Adrenal gland (tissue), 12 donors: ENCODE results near the gene RNPEP. TPM values are rescaled to one million over a fixed set of nuclear protein-coding genes. Genes with fewer than 3 reads are reported as not detected.
"Not testable (repeated sequence)": the region's sequence is repeated elsewhere in the genome, so short reads cannot be mapped to it uniquely, and the experiment has no call there.

Source experiments
- DNase-seq, 7 donors: peaks; one replicate each; pipeline ENCODE4 v3.0.0-alpha.2; 2019 to 2020
- H3K27ac ChIP-seq, 5 donors: fragments of 200-600 bp; sonication (generic) in 4 of 5; 1 replicate in 3 of 5; 2 replicates in 2 of 5; pipeline versions ENCODE4 v1.5.1 to v1.8.0; 2016 to 2020; ENCODE audit warnings: mild to moderate bottlenecking in 1 of 5
- H3K27me3 ChIP-seq: fragments of 200-600 bp; 2 replicates; pipeline ENCODE4 v1.8.0; 2021
- H3K36me3 ChIP-seq, 2 donors: fragments of 200-600 bp; replicated peaks in 1 of 2; 1 replicate in 1 of 2; 2 replicates in 1 of 2; pipeline versions ENCODE4 v1.5.1 to v1.8.0; 2018 to 2022
- H3K4me1 ChIP-seq, 2 donors: fragments of 200-600 bp; replicated peaks in 1 of 2; 1 replicate in 1 of 2; 2 replicates in 1 of 2; pipeline versions ENCODE4 v1.5.1 to v1.8.0; 2018 to 2021
- H3K4me3 ChIP-seq, 4 donors: fragments of 200-600 bp; sonication (generic) in 3 of 4; one replicate each; pipeline ENCODE4 v1.5.1; 2016 to 2018
- H3K9me3 ChIP-seq, 3 donors: fragments of 200-600 bp; sonication (generic) in 1 of 3; replicated peaks in 1 of 3; 1 replicate in 2 of 3; 2 replicates in 1 of 3; pipeline versions ENCODE4 v1.5.1 to v1.8.0; 2016 to 2021
- CTCF ChIP-seq, 6 experiments: fragments of 450-650 bp in 4 of 6; fragments of 200-600 bp in 2 of 6; sonication (generic) in 1 of 6; IDR thresholded peaks; 1 replicate in 5 of 6; 2 replicates in 1 of 6; pipeline versions ENCODE4 v1.5.1 to v1.8.0; 2016 to 2021; ENCODE audit warnings: antibody characterized with exemption in 6 of 6, mild to moderate bottlenecking in 2 of 6, moderate library complexity in 1 of 6
- POLR2A ChIP-seq, 2 donors: fragments of 450-650 bp; IDR thresholded peaks; one replicate each; pipeline ENCODE4 v1.6.1; 2017; ENCODE audit warnings: antibody characterized with exemption in 2 of 2, mild to moderate bottlenecking in 2 of 2, moderate library complexity in 1 of 2
- WGBS, 4 donors: extraction: QIAGEN DNeasy Blood & Tissue Kit in 2 of 4; methylation state at CpG; one replicate each; pipeline versions ENCODE4 v1.1.5 to v1.1.7; 2013 to 2017; 5-methylcytosine and 5-hydroxymethylcytosine counted together
- intact Hi-C, 2 donors: fragments of 100-400 bp; cut with DNase I; formaldehyde crosslinking; loops; one replicate each; pipeline versions ENCODE4 v1.14.1 to v1.15.0; 2022 to 2023
- polyA plus RNA-seq, 3 donors: library from polyadenylated mRNA; stranded (reverse); fragments of 200-250 nt in 2 of 3; fragments of 350-450 nt in 1 of 3; fragmentation: Illumina TruSeq in 1 of 3; extraction: RNeasy Lipid Tissue Mini Kit (QIAGEN cat#74804) in 1 of 3; gene quantifications; one replicate each; pipeline ENCODE4 v1.2.3, GENCODE V29; 2013 to 2014
- total RNA-seq, 9 donors: library from RNA; depleted of rRNA in 4 of 9; stranded (reverse); fragments of >200 nt in 4 of 9; fragments of 120-200 nt in 1 of 9; fragmentation: NEBNext Ultra II Directional in 1 of 9; extraction: Animal tissue kit (Norgen Biotek cat#: 25700) in 1 of 9; gene quantifications; one replicate each; pipeline versions ENCODE4 v1.1.0 to v1.2.4, GENCODE V29; 2013 to 2023
- donor health status: healthy with polysubstance abuse.
- donor health status: Bipolar disorder and iron deficiency.
- donor health status: DM: yes; HTN: yes; CAD: no.
- donor health status: DM: no; HTN: no; CAD: no.
- donor health status: DM: no; HTN: no; CAD: no.
- donor health status: DM: yes; HTN: yes; CAD: no.

The RNPEP gene
- total and polyA plus RNA-seq, 12 donors: 28.9 to 99.6 (median 62.2) TPM

DNA sequence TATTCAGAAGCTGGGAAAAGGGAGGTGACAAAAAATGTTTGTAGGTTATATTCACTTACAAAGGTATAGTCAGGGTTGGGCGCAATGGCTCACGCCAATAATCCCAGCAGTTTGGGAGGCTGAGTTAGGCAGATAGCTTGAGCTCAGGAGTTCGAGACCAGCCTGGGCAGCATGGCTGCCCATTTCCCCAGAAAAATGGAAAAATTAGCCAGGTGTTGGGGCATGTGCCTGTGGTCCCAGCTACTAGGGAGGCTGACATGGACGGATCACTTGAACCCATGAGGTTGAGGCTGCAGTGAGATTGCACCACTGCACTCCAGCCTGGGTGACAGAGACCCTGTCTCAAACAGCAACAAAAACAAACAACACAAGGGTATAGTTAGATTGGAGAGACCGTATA lies 24.1 kb upstream of the RNPEP start:
- Histone ChIP-seq H3K4me1 (peaks cover 7 to 22% of the 10 kb centered on the region in 2 donors), H3K27ac (no peak overlapping the region), H3K36me3 (peaks cover 0 to 62% of the 10 kb centered on the region in 2 donors), H3K9me3 (no peaks in the 10 kb centered on the region), H3K27me3 (no peaks in the 10 kb centered on the region), H3K4me3 (no peak overlapping the region)
- TF ChIP-seq POLR2A (IDR thresholded peaks at IDR 0.05): no peak
- TF ChIP-seq CTCF (IDR thresholded peaks at IDR 0.05): no peak
- DNase-seq: no peak
- 82 to 90% (median 88%) methylated on average over 5 of the region's 5 CpGs for WGBS, 4 donors
- intact Hi-C loops: no loop called here

- DNase-seq, H3K4me3 ChIP-seq, intact Hi-C loops, H3K27me3 ChIP-seq, H3K27ac ChIP-seq, H3K9me3 ChIP-seq: not testable (repeated sequence)
- 91 to 93% (median 91%) methylated on average over 10 of the region's 10 CpGs for WGBS, 4 donors
- Histone ChIP-seq H3K4me1 (peaks cover 13 to 21% of the 10 kb centered on the region in 2 donors), H3K36me3 (peaks cover 0 to 89% of the 10 kb centered on the region in 2 donors)
These were observed 20.1 kb upstream of the RNPEP start for GRCh38 chr1:201962382-201962781.

- DNase-seq: no peak
- Histone ChIP-seq H3K9me3 (no peaks in the 10 kb centered on the region), H3K27me3 (no peaks in the 10 kb centered on the region), H3K36me3 (peaks cover 0 to 88% of the 10 kb centered on the region in 2 donors), H3K27ac (no peak overlapping the region), H3K4me3 (no peak overlapping the region), H3K4me1 (peaks cover 13 to 20% of the 10 kb centered on the region in 2 donors)
- WGBS, 4 donors: 89 to 100% (median 93%) methylated on average over 1 of the region's 1 CpG
- intact Hi-C loops: no loop called here
- no peak for TF ChIP-seq CTCF (IDR thresholded peaks at IDR 0.05)
- TF ChIP-seq POLR2A (IDR thresholded peaks at IDR 0.05): no peak
These were observed 18.2 kb upstream of the RNPEP start for GRCh38 chr1:201964261-201964660.

DNA sequence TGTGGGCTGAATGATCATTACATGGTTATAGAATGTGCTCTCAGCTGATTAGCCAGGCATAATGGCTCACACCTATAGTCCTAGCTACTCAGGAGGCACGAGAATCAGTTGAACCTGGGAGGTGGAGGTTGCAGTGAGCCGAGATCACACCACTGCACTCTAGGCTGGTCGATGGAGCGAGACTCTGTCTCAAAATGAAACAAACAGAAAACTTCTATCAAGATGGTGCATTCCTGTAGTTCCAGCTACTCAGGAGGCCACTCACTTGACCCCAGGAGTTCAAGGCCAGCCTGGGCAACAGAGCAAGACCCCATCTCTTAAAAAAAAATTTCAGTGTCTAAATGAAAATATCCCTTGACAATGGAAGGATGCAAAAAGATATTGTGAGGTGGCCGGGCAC lies 16.3 kb upstream of the RNPEP start:
- TF ChIP-seq CTCF (IDR thresholded peaks at IDR 0.05): no peak
- TF ChIP-seq POLR2A (IDR thresholded peaks at IDR 0.05): no peak
- Histone ChIP-seq H3K4me1 (peaks cover 13 to 20% of the 10 kb centered on the region in 2 donors), H3K36me3 (peaks cover 0 to 88% of the 10 kb centered on the region in 2 donors), H3K27me3 (no peaks in the 10 kb centered on the region), H3K9me3 (no peaks in the 10 kb centered on the region), H3K27ac (peak overlapping the region in 2 of 5 donors; percentile 25 to 50), H3K4me3 (no peak overlapping the region)
- intact Hi-C loops: no loop called here
- DNase-seq: no peak
- WGBS, 4 donors: 84 to 94% (median 90%) methylated on average over 5 of the region's 5 CpGs

- Histone ChIP-seq H3K9me3 (no peaks in the 10 kb centered on the region), H3K4me3 (no peak overlapping the region), H3K27me3 (no peaks in the 10 kb centered on the region), H3K36me3 (peaks cover 0 to 66% of the 10 kb centered on the region in 2 donors), H3K4me1 (peaks cover 13 to 20% of the 10 kb centered on the region in 2 donors), H3K27ac (no peak overlapping the region)
- intact Hi-C loops: loop anchor here in 1 of 2 donors (2.0 kb wide), 1 partner anchor 74 kb away; no protein-coding TSS in a partner anchor
- no peak for DNase-seq
- 87 to 91% (median 88%) methylated on average over 16 of the region's 16 CpGs for WGBS, 4 donors
- TF ChIP-seq CTCF (IDR thresholded peaks at IDR 0.05): no peak
These were observed 14.1 kb upstream of the RNPEP start for GRCh38 chr1:201968202-201968925.
